ENCODE data around the gene FOXA1. TPM values are rescaled to one million over a fixed set of nuclear protein-coding genes. Genes with fewer than 3 reads are reported as not detected.

FOXA1 gene
- total and polyA plus RNA-seq, 10 donors, result not detected

GRCh38 chr14:37589715-37590427, 5.2 kb downstream of the FOXA1 start:
- H3K36me3 ChIP-seq, result no peaks in the 10 kb centered on the region
- intact Hi-C loops (cut with DNase I; ENCODE audit: low total_unique reads), result no loop called here
- H3K27ac ChIP-seq, result no peak overlapping the region
- TF ChIP-seq CTCF (IDR thresholded peaks at IDR 0.05 in 8 of 11, conservative IDR thresholded peaks at IDR 0.05 in 3 of 11) (no peak), POLR2A (IDR thresholded peaks at IDR 0.05) (no peak), POLR2AphosphoS5 (IDR thresholded peaks at IDR 0.05) (no peak)
- DNase-seq, result no peak
- H3K27me3 ChIP-seq (replicated peaks in 1 of 7), result peaks cover 22 to 100% (median 96%) of the 10 kb centered on the region in 7 donors
- 12 to 19% (median 16%) methylated on average over 6 of the region's 6 CpGs for WGBS, 5 donors
- peaks cover 0 to 29% (median 0%) of the 10 kb centered on the region in 8 donors for H3K9me3 ChIP-seq
- H3K4me1 ChIP-seq, result peaks cover 0 to 31% (median 14%) of the 10 kb centered on the region in 6 donors
- H3K4me3 ChIP-seq, result no peak overlapping the region

DNA sequence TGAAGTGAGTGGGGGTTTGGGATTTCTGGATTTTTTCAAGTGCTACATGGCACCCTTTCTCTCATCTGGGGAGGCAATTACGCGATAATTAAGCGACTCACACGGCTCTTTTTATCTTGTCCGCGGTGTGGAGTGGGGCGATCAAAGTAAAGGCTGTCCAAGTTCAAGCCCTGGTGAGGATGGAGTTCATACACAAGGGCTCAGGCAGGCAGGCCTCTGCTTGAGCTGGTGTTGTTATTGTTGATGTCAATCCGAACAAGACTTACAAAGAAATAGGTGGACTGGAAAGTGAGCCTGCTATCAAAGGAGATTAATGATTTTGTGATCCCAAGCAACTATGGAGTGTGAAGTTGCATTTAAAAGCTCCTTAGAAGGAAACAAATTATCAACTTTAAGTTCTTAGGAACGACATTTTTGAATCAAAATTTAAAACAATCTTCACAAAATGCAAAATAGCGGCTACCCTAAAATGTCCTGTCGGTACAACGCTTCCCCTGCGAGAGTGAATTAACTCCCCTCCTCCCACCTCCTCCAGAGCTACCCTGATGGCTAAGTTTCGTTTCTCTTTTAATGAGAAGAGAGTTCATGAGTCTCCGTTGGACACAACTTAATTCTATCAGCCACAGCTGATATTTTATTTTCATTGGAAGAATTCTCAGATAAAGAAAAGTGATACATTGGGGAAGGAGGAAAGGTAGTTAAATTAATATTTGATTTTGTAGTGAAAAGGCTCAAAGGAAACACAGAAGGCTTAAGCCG, 5.9 kb downstream of the FOXA1 start:
- DNase-seq, result no peak
- WGBS, 5 donors, result 9 to 18% (median 11%) methylated on average over 16 of the region's 16 CpGs
- H3K27ac ChIP-seq, result no peak overlapping the region
- intact Hi-C loops (cut with DNase I; ENCODE audit: low total_unique reads), result no loop called here
- peaks cover 22 to 100% (median 97%) of the 10 kb centered on the region in 7 donors for H3K27me3 ChIP-seq (replicated peaks in 1 of 7)
- no peak overlapping the region for H3K4me3 ChIP-seq
- TF ChIP-seq POLR2A (IDR thresholded peaks at IDR 0.05) (no peak), POLR2AphosphoS5 (IDR thresholded peaks at IDR 0.05) (no peak), CTCF (IDR thresholded peaks at IDR 0.05 in 8 of 11, conservative IDR thresholded peaks at IDR 0.05 in 3 of 11) (no peak)
- no peaks in the 10 kb centered on the region for H3K36me3 ChIP-seq
- peaks cover 0 to 31% (median 8%) of the 10 kb centered on the region in 6 donors for H3K4me1 ChIP-seq
- H3K9me3 ChIP-seq, result peaks cover 0 to 32% (median 0%) of the 10 kb centered on the region in 8 donors

DNA sequence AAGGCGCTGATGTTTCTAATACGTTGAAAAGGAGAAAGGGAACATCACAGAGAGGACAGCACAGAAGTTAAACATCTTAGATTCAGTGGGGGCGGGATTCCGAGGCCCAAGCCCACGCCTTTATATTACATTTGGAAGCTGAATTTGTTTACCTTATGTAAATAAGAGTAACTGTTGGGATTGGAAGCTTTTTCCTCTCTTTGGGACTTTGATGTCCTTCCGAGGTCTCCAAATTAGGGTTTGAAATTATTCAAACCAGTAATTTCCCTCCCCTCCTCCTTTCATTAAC, 6.4 kb downstream of the FOXA1 start:
- DNase-seq, result no peak
- 11 to 17% (median 15%) methylated on average over 6 of the region's 6 CpGs for WGBS, 5 donors
- Histone ChIP-seq H3K27ac (no peak overlapping the region), H3K36me3 (no peaks in the 10 kb centered on the region), H3K27me3 (replicated peaks in 1 of 7) (peaks cover 23 to 100% (median 97%) of the 10 kb centered on the region in 7 donors), H3K4me3 (no peak overlapping the region), H3K9me3 (peaks cover 0 to 32% (median 0%) of the 10 kb centered on the region in 8 donors), H3K4me1 (peaks cover 0 to 32% (median 8%) of the 10 kb centered on the region in 6 donors)
- intact Hi-C loops (cut with DNase I; ENCODE audit: low total_unique reads), result no loop called here
- no peak for TF ChIP-seq POLR2AphosphoS5 (IDR thresholded peaks at IDR 0.05)
- TF ChIP-seq CTCF (IDR thresholded peaks at IDR 0.05 in 8 of 11, conservative IDR thresholded peaks at IDR 0.05 in 3 of 11), result no peak
- TF ChIP-seq POLR2A (IDR thresholded peaks at IDR 0.05), result no peak

Data from spleen (tissue), 11 donors.